HG03460 (cell line): ENCODE measurements around the gene MEGF9.

Experiments
- ATAC-seq: cut with Tn5 transposase; IDR thresholded peaks from one replicate; pipeline ENCODE4 v1.9.1; 2021; ENCODE audit not compliant: unreplicated experiment

MEGF9 gene

DNA sequence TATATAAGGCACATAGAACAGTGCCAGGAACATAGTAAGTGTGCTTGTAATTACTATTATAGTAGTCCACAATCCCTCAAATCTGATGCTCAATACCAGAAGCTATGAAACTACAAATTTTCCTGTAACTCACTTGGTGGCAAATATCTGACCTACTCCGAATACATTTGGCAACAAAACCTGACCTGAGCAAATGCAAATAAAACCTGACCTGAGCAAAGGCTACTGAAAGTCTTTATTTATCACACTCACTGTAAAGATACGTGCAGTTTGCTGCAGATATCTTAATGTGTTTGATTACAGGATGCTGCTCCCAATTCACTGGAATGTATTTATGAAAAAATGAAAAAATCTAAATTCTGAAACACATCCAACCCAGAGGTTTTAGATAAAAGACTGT lies 7.1 kb downstream of the MEGF9 start:
- ATAC-seq = no peak

DNA sequence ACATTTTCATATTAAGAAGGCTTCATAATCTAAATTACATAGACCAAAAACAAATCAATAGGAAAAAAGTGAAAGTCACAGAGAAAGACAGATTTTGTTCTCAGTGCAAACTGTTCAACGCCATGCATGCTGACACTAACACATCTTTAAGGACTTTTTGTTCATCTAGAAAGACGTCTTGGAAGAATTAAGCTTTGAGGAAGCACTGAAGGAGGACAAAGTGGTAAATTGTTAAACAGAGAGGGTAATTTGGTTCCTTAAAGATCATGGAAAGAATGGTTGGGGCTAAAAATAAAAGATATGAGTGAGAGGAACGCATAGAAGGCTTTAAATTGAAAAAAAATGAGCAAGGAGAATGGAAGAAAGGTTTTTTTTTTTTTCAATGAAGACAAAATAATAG lies 9.1 kb downstream of the MEGF9 start:
- no peak for ATAC-seq

DNA sequence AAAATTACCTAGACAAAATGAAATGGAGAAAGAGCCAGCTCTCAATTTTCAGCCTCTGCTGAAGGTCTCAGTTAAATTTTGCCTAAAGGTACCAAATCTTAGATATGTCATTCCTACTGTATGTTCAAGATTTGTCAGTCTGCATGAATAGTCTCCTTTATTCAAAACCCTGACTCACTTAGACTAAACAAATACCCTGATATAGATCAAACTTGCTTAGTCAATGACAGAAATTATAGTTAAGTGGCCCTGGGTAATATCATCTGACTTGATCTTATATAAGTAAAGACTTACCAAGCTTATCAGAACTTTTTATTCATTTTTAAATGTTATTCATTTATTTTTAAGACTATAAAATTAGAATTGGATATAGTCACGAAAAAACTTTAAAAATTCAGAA lies 12.2 kb downstream of the MEGF9 start:
- no peak for ATAC-seq

DNA sequence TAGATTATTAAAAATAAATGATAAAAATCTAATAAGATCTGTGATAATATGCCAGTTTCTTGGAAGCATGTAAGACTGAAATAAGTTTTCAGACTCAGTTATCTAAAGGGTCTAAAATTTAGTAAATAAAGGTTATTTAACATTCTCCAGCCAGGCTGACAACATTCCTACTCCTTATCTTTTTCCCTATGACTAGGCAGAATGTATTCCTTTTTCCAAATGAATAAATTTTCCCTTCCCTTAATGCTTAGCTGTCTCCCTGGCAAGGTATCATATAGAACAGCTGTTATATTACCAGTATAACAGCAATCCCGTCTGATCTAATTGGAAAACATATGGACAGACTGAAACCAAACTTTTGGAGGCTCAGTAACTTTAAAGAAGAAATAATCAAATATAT lies 13.0 kb downstream of the MEGF9 start:
- ATAC-seq = no peak

DNA sequence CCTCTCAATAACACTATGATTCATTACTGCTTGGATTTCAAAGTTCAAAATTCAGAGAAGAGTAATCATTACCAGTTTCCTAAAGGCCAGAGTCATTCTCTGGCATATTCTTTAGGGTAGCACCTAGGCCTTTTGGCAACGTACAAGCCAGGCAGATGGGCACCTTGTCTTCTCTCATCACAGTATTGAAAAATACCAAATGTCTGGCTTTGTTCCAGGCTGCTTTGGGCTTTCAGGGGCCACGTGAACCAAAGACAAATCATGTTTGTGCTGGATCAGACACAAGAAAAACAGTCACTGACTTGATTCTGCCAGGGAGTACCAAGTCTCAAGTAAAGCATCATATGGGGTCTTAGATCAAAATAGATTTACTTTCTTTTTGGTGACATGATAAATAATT lies 15.5 kb downstream of the MEGF9 start:
- ATAC-seq = no peak

DNA sequence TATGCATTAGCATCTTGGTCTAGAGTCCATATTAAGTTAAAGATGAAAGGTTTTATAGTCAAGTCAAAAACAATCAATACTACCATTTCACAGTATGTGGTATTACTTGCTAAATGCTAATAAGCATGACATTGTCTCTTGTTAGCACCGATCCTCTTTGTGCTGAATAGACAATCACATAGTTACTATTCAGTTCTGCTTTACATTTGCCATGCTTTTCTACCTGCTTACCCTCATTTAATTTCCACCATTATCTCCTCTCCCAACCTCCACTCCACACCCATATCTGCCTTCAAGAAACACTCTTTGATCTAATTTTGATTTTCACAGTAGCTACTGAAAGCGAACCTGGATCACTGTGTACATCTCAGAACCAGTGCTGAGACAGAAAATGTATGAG lies 16.8 kb downstream of the MEGF9 start:
- no peak for ATAC-seq

DNA sequence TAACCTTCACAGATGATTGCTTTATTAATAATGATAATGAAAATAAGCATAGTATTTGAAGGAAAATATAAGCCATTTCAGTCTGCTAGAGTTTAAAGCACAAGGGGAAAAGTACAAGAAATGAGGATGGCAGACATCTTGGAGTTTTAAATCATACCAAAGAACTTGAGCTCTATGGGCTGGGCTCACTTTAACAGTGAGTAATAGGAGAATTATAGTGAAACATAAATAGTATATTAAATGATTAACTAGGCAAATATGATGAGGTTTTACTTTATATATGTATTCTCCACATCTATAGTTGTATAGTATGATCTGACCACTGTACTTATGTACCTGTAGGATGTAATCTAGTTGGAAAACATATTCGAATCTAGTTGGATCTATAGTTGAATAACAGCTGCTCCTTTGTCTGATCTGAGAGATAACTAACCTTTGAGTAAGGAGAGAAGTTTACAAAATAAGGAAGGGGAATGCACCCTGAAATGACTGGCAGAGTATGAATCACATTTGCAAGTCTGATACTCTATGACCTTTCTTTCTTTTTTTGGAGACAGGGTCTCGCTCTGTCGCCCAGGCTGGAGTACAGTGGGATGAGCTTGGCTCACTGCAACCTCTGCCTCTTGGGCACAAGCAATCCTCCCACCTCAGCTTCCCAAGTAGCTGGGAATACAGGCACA lies 17.6 kb downstream of the MEGF9 start:
- no peak for ATAC-seq

DNA sequence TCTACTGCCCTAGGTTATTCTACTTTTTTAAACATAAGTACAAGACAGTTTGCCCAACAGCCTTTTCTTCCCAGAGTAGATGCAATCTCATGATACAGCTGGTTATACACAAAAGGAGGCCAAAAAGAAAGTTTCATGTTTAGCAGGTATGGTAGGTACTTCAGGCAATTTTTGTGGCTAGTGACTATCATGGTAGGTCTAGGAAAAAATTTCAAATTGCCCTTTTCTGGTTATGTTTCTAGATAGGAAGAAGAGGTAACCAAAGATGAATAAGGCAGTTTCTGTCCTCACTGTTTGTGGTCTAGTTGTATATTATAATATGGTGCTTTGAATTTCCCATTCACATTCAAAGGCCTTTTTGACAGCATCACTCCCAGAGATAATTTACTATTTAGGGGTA lies 19.7 kb downstream of the MEGF9 start:
- peak; percentile 46 for ATAC-seq

DNA sequence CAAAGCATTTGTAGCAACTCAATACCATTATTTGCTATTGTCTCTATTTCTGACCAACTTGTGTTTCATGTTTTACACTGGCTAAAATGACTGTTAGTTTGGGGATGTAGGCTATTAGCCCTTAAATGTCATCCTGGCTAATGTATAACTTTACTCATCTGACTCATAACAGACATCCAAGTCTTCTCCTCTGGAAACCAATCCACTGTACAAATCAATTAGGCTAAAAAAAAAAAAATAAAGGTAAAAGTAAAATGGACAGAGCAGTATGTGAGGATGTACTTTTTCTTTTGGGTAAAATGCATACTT lies 20.6 kb downstream of the MEGF9 start:
- ATAC-seq = peak; percentile 58

DNA sequence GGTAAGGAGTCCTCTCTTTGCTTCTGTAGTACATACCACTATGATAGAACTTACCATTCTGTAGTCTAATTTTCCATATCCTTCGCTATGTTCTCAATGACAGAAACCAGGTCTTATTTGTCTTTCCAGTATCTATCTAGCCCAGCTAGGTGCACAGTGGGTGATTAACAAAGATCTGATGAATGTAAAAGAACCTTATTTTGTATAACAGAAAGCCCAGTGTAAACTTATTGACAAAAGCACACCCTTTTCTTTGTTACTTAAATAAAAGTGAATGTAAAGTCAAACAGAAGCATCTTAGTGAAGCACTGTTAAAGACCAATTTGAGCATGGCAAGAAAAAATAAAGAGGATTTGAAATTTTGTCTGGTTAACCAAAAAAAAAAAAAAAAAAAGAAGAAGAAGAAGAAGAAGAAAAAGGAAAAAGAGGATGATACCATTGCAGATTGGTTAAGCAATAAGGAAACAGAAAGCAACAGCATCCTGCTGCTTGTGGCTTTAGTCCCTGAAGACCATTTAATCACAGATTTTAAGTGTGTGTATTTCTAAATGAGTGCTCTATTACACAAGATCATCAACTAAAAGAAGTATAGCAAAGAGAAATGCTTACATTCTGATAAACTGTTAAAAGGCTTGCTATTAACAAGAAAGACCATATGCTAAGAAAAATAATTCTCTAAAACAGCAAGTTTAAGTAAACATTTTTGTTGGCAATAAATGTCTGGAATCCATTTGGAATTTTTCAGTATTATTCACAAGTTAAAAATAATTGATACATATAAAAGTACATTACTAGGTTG lies 21.2 kb downstream of the MEGF9 start:
- peak; percentile 44 for ATAC-seq

DNA sequence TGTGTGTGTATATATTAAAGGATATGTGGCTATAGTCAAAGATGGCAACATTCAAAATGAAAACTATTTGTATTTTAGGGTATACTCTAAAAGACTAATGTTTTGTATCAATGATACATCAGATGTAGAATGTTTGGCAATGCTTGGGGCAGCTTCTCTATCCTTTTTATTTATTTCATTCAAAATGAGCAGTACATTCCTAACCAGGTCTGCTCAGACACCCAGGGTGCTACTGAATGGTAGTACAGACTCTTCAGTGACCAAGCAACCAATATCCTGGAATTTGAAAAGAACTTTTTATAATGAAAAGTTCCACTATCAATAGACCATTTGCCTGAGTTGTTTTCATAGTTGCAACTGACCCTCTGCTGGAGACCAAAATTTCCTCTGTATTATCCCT lies 23.9 kb downstream of the MEGF9 start:
- ATAC-seq = no peak

DNA sequence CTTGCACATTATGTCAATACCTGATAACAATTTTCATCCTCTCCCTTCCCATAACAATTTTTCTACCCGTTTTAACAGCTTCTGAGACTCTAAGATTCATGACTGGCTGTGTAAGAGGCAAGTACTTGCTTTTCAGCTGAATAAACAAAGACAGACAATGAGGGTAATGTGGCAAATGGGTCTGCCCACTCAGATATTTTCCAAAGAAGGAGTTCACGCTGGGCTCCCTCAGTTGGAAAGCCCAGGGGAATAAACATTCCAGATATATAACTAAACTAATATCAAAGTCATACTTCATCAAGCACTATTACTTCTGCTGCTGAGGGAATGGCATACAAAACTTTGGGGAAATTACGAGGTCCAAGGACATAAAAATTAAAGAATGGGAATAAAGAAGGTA lies 24.4 kb downstream of the MEGF9 start:
- no peak for ATAC-seq

DNA sequence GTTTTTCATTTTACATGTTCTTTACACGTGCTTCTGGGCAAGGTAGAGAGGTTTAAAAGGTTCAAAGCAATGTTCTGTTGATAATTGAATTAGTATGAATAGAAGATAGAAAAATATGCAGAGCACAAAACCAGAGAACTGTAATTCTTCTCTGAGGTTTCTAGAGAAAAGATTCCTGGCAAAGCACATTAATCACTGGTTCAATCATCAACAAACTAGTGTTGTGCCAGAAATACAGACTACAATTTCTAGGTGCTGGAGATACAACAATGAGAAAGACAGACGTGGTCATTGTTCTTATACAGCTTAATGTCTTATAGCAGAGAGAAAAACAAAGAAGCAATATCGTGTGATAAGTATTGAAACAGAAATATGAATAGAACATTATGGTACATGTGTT lies 25.5 kb downstream of the MEGF9 start:
- no peak for ATAC-seq

DNA sequence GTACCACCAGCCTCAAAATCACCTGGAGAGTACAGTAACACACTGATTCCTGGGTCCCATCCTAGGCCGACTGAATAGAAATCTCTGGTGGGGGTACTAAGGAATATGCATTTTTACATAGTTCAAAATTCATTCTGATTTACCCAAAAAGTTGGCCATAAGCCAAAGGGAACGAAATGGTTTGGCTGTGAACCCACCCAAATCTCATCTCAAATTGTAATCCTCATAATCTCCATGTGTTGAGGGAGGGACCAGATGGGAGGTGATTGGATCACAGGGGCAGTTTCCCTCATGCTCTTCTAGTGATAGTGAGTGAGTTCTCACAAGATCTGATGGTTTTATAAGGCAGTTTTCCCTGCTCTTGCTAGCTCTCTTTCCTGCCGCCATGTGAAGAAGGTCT lies 31.1 kb downstream of the MEGF9 start:
- ATAC-seq = no peak

DNA sequence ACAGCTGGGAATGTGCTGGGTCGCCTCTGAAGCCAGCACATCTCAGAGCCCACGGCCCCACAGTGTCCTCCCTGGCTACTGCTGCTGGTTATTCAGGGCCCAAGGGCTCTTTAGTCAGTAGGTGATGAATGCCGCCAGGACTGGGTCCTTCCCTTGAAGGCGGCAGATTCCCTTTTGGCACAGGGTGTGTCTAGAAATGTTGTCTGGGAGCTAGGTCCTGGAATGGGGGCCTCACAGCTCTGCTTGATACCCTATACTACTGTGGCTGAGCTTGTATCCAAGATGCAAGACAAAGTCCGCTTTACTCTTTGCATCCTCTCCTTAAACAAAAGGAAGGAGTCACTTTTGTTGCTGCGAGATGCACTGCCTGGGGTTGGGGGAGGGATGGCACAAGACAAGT lies 33.1 kb downstream of the MEGF9 start:
- ATAC-seq = no peak

DNA sequence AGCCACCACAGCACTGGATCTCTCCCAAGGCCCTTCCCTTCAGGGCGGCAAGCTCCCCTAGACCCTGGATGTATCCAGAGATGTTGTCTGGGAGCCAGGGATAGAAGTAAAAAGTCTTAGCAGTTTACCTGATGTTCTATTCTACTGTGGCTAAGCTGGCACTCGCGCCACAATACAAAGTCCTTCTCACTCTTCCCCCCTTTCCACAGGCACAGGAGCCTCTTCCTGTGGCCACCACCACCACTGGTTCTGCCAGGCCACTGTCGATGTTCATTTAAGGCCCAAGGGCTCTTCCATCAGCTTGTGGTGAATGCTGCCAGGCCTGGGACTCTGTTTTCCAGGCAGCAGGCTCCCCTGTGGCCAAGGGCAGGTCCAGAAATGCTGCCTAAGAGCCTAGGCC lies 33.7 kb downstream of the MEGF9 start:
- no peak for ATAC-seq

DNA sequence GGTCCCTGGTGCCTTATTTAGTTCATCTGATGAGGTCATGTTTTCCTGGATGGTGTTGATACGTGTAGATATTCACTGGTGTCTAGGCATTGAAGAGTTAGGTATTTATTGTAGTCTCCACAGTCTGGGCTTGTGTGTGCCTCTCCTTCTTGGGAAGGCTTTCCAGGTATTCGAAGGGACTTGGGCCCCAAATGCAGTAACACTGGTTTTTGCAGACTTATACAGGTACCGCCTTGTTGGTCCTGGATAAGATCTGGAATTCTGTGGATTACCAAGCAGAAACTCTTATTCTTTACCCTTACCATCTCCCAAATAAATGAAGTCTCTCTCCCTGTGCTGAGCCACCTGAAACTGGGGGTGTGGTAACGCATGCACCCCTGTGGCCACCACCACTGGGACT lies 34.1 kb downstream of the MEGF9 start:
- ATAC-seq = no peak

DNA sequence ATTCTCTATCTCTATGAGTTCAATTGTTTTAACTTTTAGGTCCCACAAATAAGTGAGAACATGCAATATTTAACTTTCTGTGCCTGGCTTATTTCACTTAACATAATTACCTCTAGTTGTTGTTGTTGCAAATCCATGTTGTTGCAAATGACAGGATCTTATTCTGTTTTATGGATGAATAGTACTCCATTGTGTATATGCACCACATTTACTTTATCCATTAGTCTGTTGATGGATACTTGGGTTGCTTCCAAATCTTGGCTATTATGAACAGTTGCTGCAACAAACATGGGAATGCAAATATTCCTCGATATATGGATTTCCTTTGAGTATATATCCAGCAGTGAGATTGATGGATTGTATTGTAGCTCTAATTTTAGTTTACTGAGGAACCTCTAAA lies 36.3 kb downstream of the MEGF9 start:
- no peak for ATAC-seq

DNA sequence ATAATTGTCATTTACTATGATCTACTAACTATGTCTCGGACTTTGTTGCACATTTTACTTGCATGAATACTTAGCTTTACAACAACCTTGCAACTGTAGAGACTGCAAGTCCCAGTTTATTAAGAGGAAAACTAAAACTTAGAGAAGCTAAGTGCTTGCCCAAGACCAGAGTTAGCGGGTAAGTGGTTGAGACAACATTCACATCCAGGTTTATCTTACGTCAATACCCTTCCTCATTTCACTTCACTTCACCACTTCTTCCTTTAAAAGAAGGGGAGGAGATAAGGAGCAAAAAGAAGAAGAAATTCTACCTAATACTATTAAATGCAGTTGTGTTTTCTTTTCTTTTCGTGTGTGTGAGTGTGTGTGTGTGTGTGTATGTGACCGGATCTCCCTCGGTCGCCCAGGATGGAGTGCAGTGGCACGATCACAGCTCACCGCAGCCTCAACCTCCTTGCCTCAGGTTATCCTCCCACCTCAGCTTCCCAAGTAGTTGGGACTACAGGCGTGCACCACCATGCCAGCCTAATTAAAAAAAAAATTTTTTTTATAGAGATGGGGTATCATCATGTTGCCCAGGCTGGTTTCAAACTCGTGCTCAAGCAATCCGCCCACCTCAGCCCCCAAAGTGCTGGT lies 37.4 kb downstream of the MEGF9 start:
- no peak for ATAC-seq

DNA sequence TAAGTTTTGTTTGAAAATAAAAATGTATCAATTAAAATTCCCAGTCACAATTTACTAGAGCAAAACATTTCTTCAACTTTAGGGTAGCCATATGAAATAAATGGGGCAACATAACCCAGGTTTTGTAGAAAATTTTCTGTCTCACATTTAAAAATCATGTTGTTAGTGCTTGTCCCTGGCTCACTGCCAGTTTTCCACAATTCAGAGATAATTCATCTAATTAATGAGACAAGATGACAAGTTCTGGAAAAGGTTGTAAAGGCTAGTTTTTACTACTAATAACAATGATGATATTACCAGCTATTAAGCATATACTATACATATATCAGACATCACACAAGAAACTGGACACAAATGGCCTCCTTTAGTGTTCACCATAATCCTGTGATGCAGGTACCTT lies 45.9 kb downstream of the MEGF9 start:
- no peak for ATAC-seq

DNA sequence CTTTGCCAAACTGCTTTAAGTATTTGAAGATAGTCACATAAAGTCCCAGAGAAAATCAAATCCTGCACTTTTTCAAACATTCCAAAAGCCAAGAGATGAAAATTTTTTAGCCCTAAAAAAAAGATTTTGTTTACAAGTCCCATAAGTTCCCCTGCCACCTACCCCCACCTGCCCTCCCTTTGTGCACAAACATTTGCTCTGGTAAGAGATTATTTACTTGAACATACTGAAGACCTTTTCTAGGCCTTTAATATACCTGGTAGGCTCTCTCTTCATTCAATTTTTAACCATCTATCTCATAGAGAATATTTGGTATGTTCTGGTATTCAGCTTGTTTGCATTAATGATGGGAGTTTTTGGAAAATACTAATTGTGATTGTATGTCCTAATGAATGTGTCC lies 50.3 kb downstream of the MEGF9 start:
- no peak for ATAC-seq

DNA sequence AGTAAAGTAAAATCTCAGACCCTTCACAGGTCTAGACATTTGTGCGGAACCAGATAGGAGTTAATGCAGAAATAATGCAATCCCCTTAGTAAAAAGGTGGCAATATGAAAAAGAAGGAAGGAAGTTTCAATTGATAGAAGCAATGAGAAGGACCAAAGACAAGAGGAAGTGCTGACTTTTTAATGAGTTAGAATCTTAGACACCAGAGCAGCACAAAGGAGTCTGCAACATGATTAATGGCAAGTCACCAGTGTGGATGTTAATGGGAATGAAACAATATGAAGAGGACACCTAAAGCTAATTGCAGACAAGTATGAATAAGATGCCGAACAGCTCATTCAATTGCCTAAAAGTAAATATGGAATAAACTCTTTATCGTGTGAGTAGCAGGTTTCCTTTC lies 50.9 kb downstream of the MEGF9 start:
- ATAC-seq = no peak

DNA sequence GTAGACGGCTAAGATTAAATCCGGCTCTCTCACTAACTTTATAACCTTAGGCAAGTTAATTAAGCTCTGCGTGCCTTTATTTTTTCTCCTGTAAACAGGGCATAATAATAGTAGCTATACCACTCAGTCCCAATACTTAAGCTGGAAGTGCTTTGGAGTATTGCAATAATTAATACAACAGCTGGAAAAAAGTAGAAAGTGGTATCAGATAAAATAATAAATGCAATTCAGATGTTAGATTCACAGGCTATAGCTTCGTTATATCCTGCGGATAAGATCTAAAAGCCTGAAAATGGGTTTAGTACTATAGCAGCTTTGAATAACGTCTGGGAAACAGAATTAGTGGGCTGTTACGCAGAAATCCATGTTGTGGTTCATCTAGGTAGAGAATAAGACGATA lies 51.8 kb downstream of the MEGF9 start:
- no peak for ATAC-seq
